Measurements from ENCODE around the gene KLHDC9. TPM values are rescaled to one million over a fixed set of nuclear protein-coding genes. Genes with fewer than 3 reads are reported as not detected.

The KLHDC9 gene
- total RNA-seq, 1 experiment from 2014 or later = not detected

GRCh38 chr1:161072751-161073449 lies 25.3 kb upstream of the KLHDC9 start:
- Histone ChIP-seq H3K36me3 (no peaks in the 10 kb centered on the region), H3K9me3 (no peaks in the 10 kb centered on the region), H3K4me3 (no peak overlapping the region), H3K27me3 (no peaks in the 10 kb centered on the region)
- DNase-seq = no peak

- H3K4me3 ChIP-seq = no peak overlapping the region
- H3K36me3 ChIP-seq = no peaks in the 10 kb centered on the region
- no peak for DNase-seq
- H3K27me3 ChIP-seq = no peaks in the 10 kb centered on the region
- no peaks in the 10 kb centered on the region for H3K9me3 ChIP-seq
Measured at GRCh38 chr1:161073474-161074121, 24.6 kb upstream of the KLHDC9 start.

- Histone ChIP-seq H3K36me3 (no peaks in the 10 kb centered on the region), H3K9me3 (no peaks in the 10 kb centered on the region), H3K4me3 (no peak overlapping the region), H3K27me3 (no peaks in the 10 kb centered on the region)
- DNase-seq = no peak
Measured at GRCh38 chr1:161074676-161075368, 23.3 kb upstream of the KLHDC9 start.

GRCh38 chr1:161076410-161076809 lies 21.8 kb upstream of the KLHDC9 start:
- Histone ChIP-seq H3K9me3 (no peaks in the 10 kb centered on the region), H3K27me3 (no peaks in the 10 kb centered on the region), H3K36me3 (no peaks in the 10 kb centered on the region), H3K4me3 (no peak overlapping the region)
- no peak for DNase-seq

GRCh38 chr1:161077426-161077825 lies 20.7 kb upstream of the KLHDC9 start:
- H3K4me3 ChIP-seq = no peak overlapping the region
- H3K36me3 ChIP-seq = no peaks in the 10 kb centered on the region
- no peak for DNase-seq
- no peaks in the 10 kb centered on the region for H3K27me3 ChIP-seq
- no peaks in the 10 kb centered on the region for H3K9me3 ChIP-seq

- H3K27me3 ChIP-seq = no peaks in the 10 kb centered on the region
- H3K4me3 ChIP-seq = no peak overlapping the region
Measured at GRCh38 chr1:161079436-161080110, 18.6 kb upstream of the KLHDC9 start.

GRCh38 chr1:161080441-161081405 lies 17.4 kb upstream of the KLHDC9 start:
- no peaks in the 10 kb centered on the region for H3K36me3 ChIP-seq
- no peaks in the 10 kb centered on the region for H3K9me3 ChIP-seq
- no peak for DNase-seq

More at GRCh38 chr1:161079436-161080110, 18.6 kb upstream of the KLHDC9 start:
- H3K36me3 ChIP-seq = no peaks in the 10 kb centered on the region
- no peaks in the 10 kb centered on the region for H3K9me3 ChIP-seq
- no peak for DNase-seq

GRCh38 chr1:161081519-161081918 lies 16.6 kb upstream of the KLHDC9 start:
- Histone ChIP-seq H3K4me3 (no peak overlapping the region), H3K36me3 (no peaks in the 10 kb centered on the region), H3K27me3 (no peaks in the 10 kb centered on the region), H3K9me3 (no peaks in the 10 kb centered on the region)
- DNase-seq = no peak

More at GRCh38 chr1:161080441-161081405, 17.4 kb upstream of the KLHDC9 start:
- Histone ChIP-seq H3K4me3 (no peak overlapping the region), H3K27me3 (no peaks in the 10 kb centered on the region)

- no peaks in the 10 kb centered on the region for H3K9me3 ChIP-seq
- no peaks in the 10 kb centered on the region for H3K27me3 ChIP-seq
- no peak for DNase-seq
- no peak overlapping the region for H3K4me3 ChIP-seq
- no peaks in the 10 kb centered on the region for H3K36me3 ChIP-seq
Measured at GRCh38 chr1:161082483-161082882, 15.7 kb upstream of the KLHDC9 start.

GRCh38 chr1:161082996-161083747 lies 15.0 kb upstream of the KLHDC9 start:
- Histone ChIP-seq H3K27me3 (no peaks in the 10 kb centered on the region), H3K4me3 (no peak overlapping the region), H3K36me3 (no peaks in the 10 kb centered on the region), H3K9me3 (no peaks in the 10 kb centered on the region)
- peak; percentile 94 for DNase-seq

- H3K4me3 ChIP-seq = no peak overlapping the region
- H3K36me3 ChIP-seq = no peaks in the 10 kb centered on the region
- no peaks in the 10 kb centered on the region for H3K9me3 ChIP-seq
- no peak for DNase-seq
- no peaks in the 10 kb centered on the region for H3K27me3 ChIP-seq
Measured at GRCh38 chr1:161083748-161084596, 14.2 kb upstream of the KLHDC9 start.

- H3K4me3 ChIP-seq = no peak overlapping the region
- no peaks in the 10 kb centered on the region for H3K9me3 ChIP-seq
- no peaks in the 10 kb centered on the region for H3K27me3 ChIP-seq
- no peak for DNase-seq
- no peaks in the 10 kb centered on the region for H3K36me3 ChIP-seq
Measured at GRCh38 chr1:161084597-161084988, 13.6 kb upstream of the KLHDC9 start.

GRCh38 chr1:161085165-161085564 lies 13.0 kb upstream of the KLHDC9 start:
- peak; percentile 59 for DNase-seq
- no peak overlapping the region for H3K4me3 ChIP-seq
- H3K36me3 ChIP-seq = no peaks in the 10 kb centered on the region
- no peaks in the 10 kb centered on the region for H3K27me3 ChIP-seq
- H3K9me3 ChIP-seq = no peaks in the 10 kb centered on the region

GRCh38 chr1:161086457-161086856 lies 11.7 kb upstream of the KLHDC9 start:
- Histone ChIP-seq H3K27me3 (no peaks in the 10 kb centered on the region), H3K9me3 (no peaks in the 10 kb centered on the region), H3K36me3 (no peaks in the 10 kb centered on the region), H3K4me3 (no peak overlapping the region)
- no peak for DNase-seq

All from MG63 (cell line).